CD4-positive, alpha-beta T cell treated with Interferon alpha-2 for 1 hour (primary cell): Measurements from ENCODE around the gene POU3F1.
A peak's percentile ranks its signal among the peaks of the same experiment; 100 is the strongest.

ENCODE experiments used
- DNase-seq, 2 donors: peaks; one replicate each; pipeline ENCODE4 v3.0.0-alpha.2; 2020 to 2022

The POU3F1 gene

DNA sequence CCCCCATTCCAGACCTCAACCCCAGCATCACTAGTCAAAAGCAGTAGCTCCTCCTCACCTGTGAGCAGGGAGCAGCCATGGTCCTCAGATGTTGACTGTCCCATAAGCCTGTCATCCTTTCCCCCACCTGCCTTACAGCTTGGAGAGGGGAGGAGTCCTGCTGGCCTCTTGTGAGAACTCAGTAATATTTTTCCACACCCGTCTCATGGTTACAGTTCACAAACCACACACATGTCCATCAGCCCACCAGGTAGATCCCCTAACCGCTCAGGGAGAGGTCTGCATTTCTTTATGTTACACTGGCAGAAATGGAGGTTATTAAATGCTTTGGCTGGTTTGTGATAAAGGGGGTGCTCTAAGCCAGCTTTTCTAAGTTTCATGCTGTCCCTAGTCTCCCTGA, 26.3 kb upstream of the POU3F1 start:
- DNase-seq = no peak

DNA sequence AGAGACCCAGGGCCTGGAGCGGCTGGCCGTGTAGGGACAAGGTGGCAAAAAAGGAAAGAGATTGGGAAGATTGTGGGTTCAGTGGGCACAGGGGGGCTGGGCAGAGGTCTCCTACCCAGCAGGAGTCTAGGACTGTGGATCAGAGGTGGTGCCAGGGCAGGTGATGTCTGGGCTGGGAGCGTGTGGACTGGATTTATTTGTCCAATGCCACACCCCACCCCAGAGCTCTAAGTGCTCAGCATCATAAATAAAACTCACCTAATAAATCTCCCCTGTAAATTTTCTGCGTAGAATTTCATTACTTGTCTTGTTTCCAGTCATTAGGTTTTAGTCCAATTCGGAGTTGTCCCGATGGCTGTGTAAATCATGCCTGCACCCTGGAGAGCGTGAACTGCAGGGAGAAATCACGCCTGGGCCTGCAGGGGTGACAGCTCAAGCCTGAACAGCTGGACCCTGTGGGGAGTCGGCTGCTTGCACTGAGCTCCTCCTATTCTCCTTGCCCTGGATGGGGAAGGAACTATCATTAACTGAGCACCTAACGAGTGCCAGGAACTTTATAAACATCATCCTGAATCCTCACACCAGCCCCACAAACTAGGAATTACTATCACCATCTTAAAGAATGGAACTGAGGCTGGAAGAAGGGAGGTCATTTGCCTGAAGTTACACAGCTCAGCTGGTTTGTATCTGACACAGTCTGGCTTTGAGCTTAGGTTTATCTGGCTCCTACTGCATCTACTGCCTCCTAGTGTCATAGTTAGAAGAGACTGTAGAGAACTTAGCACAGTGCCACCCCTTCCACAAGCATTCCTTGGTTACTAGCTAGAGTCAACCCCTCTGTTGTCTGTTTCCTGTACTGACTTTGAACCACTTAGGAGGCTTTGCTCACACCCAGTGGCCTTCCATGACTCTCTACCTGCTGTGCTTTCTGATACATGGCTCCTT, 25.0 kb upstream of the POU3F1 start:
- DNase-seq = peak in 1 of 2 donors; percentile 21

DNA sequence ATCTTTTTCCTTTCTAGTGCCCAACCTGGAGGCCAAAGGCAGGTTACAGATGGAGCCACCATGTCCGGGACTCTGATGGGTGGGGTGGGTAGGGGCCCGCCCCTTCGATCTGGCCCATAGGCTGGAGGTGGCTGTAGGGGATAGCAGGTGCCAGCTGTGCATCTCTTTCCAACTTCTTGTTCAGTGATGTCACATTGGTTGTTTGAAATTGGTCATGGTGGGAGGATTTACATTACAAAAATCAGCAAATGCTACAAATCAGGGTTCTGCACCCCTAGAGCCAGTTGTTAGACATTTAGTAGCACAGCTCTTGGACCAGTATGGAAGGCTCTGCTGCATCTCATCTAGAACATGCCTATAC, 22.4 kb upstream of the POU3F1 start:
- DNase-seq = no peak

GRCh38 chr1:38068220-38068979, 21.8 kb upstream of the POU3F1 start:
- DNase-seq = no peak

- DNase-seq = no peak
Observed at GRCh38 chr1:38064197-38064903, 17.8 kb upstream of the POU3F1 start.

DNA sequence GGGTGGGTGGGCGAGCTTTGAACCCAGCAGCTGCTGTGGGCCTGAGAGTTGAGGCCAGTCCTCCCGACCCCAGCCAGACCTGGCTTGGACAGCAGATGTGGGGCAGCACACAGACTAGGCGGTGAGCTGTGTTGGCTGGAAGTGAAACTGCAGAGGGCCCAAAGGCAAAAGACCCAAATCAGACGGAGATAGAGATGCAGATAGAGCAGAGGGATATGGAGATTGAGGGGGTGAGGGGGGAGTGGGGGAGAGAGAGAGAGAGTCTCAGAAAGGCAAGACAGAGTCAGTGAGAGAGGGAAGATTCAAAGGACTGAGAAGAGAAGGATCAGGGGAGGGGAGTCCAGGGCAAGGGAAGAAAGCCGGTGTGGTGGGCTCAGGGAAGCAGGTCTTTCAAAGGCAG, 17.0 kb upstream of the POU3F1 start:
- no peak for DNase-seq

DNA sequence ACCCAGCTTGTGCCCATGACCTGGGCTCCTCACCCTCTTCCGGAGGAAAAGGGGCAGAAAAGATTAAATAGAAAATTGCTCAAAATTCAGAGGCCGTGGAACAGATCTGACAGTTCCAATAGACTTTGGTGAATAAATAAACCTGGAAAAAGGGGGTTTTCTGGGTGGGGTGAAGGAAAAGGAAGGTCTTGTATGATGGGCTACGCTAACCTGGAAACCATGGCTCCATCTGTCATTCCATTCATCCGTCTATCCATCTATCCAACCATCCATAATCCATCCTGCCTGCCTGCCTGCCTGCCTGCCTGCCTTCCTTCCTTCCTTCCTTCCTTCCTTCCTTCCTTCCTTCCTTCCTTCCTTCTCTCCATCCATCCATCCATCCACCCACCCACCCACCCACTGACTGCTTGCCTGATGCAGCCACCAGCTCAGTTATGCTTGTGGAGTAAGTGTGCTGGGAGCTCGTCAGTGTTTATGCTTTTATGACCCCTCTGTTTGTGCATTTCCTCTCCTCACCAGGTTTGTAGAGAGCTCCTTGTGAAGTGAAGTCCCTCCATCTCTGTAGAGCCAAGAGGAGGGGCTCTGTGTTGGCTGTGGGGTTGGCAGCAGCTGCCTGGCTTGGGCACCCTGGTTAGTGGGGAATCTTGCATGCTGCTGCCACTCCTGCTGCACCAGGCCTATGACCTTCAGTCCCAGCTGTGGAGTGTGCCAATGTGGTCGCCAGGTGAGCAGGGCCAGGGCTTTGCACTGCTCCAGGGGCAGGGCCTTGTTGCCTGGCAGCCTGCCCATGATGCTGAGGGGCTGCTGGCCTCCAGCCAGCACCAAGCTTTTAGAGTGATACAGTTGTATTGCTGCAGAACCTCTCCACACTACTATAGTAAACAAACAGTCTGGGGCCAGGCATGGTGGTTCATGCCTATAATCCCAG, 16.0 kb upstream of the POU3F1 start:
- no peak for DNase-seq

- DNase-seq = no peak
Observed at GRCh38 chr1:38061883-38062328, 15.3 kb upstream of the POU3F1 start.

DNA sequence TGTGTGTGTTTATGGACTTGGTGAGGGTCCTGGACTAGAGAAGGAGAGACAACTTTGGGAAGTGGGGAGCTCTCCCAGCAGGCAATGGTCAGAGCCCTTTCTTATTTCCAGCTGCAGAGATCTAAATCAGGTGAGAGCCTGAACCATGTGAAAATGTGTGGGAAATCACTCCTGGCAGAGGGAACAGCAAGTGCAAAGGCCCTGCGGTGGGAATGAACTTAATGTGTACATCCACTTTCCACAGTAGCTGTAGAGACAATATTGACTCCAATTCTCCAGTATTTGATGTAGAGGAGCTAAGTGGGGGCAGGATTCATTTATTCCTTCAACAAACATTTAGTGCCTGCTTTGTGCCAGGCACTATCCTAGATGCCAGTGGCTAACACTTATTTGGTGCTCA, 14.7 kb upstream of the POU3F1 start:
- DNase-seq = no peak

DNA sequence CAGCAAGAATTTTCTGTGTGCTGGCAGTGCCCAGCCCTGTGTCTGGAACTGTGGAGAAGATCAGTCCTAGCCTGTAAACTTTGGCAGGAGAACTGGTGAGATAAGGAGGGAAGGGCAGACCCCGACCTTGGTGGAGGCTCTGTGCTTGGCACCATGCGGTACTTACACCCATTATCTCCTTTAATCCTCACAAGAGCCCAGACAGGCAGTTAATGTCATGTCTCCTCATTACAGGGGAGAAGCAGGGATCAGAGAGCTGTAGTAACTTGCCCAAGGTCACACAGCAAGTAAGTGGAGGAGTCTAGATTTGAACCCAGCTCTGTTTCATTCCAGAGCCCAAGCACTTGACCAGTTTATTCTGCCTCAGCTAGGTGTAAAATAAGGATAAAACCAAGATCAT, 13.9 kb upstream of the POU3F1 start:
- no peak for DNase-seq

DNA sequence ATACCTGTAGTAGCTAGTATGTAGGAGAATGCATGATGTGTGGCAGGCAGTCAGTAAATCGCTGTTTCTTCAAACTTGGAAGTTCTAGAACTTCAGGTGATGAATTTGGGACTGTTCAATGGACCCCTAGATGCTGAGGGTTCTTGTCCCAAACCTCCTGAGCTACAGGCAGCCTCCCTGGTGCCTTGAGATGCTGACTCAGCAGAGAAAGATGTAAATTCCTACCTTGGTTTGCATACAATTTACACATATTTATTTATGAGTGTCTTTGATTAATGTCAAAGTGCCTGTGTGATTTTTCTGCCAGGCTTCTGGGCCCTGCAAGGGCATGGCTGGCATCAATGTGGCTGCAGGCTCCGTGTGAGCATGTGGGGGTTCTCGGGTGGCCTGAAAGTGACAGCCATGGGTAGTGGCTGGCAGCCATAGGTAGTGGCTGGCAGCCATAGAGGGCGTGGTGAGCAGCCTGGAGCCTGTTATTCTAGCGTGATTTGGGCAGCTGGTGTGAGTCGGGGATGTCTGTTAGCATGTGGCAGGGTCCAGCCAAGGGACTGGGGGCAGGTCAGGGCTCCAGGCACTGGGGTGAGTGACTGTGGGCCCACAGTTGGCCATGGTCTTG, 13.2 kb upstream of the POU3F1 start:
- no peak for DNase-seq

DNA sequence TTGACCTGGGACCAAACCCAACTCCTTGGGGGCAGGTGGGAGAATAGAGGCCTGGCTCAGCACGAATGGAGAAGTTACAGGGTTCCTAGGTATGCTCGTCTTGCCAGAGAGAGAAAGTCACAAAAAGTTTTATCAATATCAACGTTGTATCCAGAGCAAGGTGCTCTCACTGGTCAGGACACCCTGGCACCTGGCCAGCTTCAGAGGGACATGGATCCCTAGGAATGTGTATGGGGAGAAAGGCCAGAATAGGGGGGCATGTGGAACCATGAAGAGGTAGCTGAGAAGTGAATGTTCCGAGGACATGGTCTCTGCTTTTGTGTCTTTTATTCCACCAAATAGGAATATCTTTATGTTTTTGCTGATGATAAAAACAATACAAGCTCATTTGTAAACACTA, 9.4 kb upstream of the POU3F1 start:
- DNase-seq = no peak

GRCh38 chr1:38055398-38055797, 8.8 kb upstream of the POU3F1 start:
- DNase-seq = no peak

DNA sequence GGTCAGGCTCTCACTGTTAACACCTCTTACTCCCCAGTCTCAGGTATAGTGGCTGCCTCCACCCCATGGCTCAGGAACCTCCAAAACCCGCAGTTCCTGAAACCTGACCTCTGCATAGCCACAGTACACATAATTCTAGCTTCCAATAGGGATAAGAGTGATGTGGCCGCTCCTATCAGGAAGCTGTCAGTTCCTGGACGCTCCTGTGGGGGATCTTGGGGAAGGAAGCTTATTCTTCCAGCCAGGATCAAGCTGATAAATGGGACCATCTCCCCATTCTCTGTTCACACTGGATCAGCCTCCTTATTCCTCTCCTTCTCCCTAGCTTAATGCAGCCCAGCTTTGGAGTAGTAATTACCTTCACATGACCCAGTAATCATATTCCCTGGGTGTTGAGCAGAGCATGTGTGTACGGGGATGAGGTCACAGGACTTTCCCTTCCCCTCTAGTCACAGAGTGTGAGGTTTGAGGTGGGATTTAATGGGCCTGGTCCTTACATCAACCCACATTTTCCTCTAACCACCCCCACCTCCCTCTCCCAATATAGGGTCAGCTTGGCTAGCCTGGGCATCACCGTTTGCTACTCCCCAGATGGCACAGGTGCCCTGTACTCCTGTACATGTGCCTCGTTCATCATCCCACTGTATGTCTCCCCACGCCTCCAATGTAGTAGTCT, 7.0 kb upstream of the POU3F1 start:
- DNase-seq = no peak

DNA sequence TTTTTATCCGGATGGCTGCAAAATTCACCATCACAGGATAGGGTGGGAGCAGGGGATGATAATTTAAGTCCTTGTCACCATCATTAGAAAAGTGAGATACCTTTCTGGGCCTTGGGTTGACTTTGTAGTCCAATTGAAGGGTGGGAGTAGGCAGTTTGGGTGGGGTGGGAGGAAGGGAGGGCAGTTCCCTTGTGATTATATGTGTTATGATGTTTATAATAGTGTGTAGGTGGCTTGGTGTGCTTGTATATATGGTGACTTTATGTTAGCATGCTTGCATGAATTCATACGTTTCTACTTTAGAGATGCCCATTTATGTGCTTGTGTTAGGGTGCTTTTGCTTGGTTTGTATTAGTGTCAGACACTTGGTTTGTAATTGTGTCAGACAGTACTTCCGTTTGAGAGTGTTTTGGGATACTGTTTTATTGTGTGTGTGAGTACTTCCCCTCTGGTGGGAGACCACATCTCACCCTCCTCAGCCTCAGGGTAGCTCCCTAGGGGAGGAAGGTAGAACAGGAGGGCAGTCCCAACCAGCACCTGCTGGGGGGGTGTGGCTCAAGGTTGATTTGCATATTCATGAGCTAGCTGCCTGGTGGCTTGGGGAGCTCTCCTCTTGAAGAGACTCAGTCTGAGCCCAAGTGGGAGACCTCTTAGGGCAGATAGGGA, 6.3 kb upstream of the POU3F1 start:
- peak in 1 of 2 donors; percentile 25 for DNase-seq

DNA sequence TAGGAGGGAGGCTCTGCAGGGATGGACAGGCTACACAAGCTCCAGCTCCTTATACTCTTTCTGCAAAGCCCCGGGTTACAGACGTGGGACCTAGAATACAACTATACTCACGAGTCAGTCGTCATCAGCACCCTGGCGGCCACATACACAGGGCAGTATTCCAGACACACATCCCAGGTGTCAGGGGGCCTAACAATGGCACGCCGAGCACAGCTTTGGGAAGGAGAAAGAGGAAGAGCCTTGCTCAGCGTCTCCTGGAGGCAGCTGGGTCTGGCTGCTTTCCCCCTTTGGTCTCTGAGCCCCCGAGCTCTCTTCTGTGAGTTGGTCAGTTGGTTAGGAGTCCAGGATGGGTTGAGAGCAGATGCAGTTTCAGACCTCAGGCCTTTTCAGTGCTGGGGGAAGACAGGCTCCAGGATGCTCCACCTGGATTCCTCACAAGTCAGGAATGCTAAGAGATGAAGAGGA, 4.5 kb upstream of the POU3F1 start:
- no peak for DNase-seq

DNA sequence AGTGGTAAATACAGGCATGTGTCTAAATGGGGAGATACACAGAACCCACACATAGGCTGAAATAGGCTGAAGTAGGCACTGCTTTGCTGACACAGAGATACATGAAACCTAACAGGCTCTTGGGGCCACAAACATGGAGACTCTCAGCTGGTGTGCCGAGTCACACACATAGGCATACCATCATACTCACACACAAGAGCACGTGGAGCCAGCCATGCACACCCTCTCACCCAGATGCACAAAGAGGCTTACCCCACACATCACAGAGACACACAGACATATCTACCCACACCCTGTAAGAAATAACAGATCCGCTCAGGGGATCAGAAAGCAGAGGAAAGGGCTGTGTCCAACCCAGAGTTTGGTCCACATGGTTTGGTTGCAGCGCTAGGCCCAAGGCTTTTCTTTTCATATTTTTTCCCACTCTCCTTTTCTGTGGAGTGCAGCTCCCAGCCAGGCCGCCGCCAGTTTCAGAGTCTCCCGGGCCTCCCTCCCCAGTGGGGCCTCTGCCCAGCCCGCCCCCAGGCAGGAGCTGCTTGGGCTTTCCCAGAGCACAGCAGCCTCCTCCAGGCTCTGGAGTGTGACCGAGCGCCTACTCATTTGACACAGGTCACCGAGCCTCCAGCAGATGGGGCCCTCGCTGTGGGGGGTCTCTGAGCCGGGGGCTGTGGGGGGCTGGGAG, 3.9 kb upstream of the POU3F1 start:
- DNase-seq = no peak

DNA sequence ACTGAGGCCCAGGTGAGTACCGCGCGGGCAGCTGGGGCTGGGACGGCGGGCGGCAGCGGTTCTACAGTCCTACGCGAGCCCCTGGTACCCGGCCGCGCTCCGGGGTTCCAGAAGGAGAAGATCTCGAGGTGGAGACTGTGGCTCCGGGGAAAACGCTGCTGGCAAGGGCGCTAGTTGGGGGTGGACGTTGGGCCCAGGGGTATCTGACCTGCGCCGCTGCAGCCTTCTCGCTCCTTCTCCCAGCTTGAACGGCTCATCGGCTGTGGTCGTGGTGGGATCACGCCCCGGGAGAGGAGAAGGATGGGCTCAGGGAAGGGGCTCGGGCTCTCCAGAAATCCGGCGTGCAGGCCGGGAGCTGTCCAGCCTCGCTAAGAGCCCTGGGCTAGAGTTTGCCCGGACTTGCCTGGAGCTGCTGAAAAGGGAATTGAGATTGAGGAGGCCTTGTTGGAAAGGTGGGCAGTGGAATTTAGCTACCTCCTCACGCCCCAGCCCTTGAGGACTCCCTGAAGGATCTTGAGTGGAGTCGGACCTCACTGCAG, 1.1 kb upstream of the POU3F1 start:
- no peak for DNase-seq

DNA sequence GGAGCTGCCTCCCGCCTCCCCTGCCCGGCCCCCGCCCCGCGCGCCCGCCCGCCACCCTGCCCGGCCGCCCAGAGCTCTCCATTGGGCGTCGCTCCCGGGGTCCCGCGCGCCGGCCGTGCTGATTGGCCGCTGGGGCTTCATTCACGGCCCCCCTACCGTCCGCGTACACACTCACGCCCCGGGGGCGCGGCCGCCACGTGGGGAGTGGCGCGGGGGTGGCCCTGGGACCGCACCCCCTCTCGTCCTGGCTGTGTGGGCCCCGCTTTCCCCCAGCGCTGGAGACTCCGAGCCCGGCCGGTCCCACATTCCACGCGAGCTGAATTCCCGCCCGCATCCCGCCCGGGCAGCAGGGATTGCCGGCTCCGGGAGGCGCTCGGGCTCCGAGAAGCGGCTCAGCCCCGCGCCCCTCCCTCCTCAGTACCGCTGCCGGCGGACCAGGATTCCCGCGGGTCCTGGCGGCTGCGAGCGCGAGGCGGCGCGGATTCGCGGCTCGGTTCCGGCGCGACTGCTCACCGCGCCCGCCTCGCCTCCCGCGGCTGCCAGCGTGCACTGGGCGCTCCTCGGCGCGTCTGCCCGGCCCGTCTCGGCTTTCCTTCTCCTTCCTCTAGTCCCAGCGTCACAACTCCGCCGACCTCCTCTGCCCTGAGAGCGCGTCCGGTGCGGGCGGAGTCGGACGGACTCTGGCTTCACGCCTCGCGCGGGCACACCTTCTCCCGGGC, 450 bp upstream of the POU3F1 start:
- peak; percentile 72 to 86 for DNase-seq
